Measurements from ENCODE around the gene APC.

APC gene

GRCh38 chr5:112772124-112772523 lies 34.4 kb downstream of the APC start:
- TF ChIP-seq CTCF (IDR thresholded peaks at IDR 0.05; ENCODE audit: low read depth, low read length), result no peak
- no peak for TF ChIP-seq EZH2phosphoT487 (IDR thresholded peaks at IDR 0.05; ENCODE audit: low read depth)
- Histone ChIP-seq H3K27ac (ENCODE audit: low read length) (no peak overlapping the region), H3K4me3 (ENCODE audit: low read length) (no peak overlapping the region), H3K27me3 (ENCODE audit: low read depth, low read length) (no peaks in the 10 kb centered on the region), H3K9ac (ENCODE audit: low read length) (no peak overlapping the region), H3K4me1 (ENCODE audit: low read length) (no peaks in the 10 kb centered on the region), H3K4me2 (ENCODE audit: low read length) (no peak overlapping the region), H4K20me1 (ENCODE audit: insufficient read depth, low read length) (no peaks in the 10 kb centered on the region), H3K36me3 (replicated peaks; ENCODE audit: low read depth, low read length) (no peaks in the 10 kb centered on the region), H3K79me2 (ENCODE audit: low read length) (no peaks in the 10 kb centered on the region), H3K9me3 (ENCODE audit: insufficient read depth, low read length) (no peaks in the 10 kb centered on the region), H2AFZ (ENCODE audit: low read depth, low read length) (no peak overlapping the region)

- Histone ChIP-seq H2AFZ (ENCODE audit: low read depth, low read length) (no peak overlapping the region), H3K79me2 (ENCODE audit: low read length) (no peaks in the 10 kb centered on the region), H4K20me1 (ENCODE audit: insufficient read depth, low read length) (no peaks in the 10 kb centered on the region), H3K27me3 (ENCODE audit: low read depth, low read length) (no peaks in the 10 kb centered on the region), H3K4me1 (ENCODE audit: low read length) (no peaks in the 10 kb centered on the region), H3K4me2 (ENCODE audit: low read length) (no peak overlapping the region), H3K36me3 (replicated peaks; ENCODE audit: low read depth, low read length) (no peaks in the 10 kb centered on the region), H3K9ac (ENCODE audit: low read length) (no peak overlapping the region), H3K4me3 (ENCODE audit: low read length) (no peak overlapping the region), H3K27ac (ENCODE audit: low read length) (no peak overlapping the region), H3K9me3 (ENCODE audit: insufficient read depth, low read length) (no peaks in the 10 kb centered on the region)
- TF ChIP-seq CTCF (IDR thresholded peaks at IDR 0.05; ENCODE audit: low read depth, low read length) (no peak), EZH2phosphoT487 (IDR thresholded peaks at IDR 0.05; ENCODE audit: low read depth) (no peak)
Observed at GRCh38 chr5:112776301-112776856, 38.7 kb downstream of the APC start.

- Histone ChIP-seq H3K36me3 (replicated peaks; ENCODE audit: low read depth, low read length) (no peaks in the 10 kb centered on the region), H3K4me3 (ENCODE audit: low read length) (no peak overlapping the region), H3K4me2 (ENCODE audit: low read length) (no peak overlapping the region), H3K79me2 (ENCODE audit: low read length) (no peaks in the 10 kb centered on the region), H3K27ac (ENCODE audit: low read length) (no peak overlapping the region), H2AFZ (ENCODE audit: low read depth, low read length) (no peak overlapping the region), H3K4me1 (ENCODE audit: low read length) (no peaks in the 10 kb centered on the region), H4K20me1 (ENCODE audit: insufficient read depth, low read length) (no peaks in the 10 kb centered on the region), H3K9me3 (ENCODE audit: insufficient read depth, low read length) (no peaks in the 10 kb centered on the region), H3K9ac (ENCODE audit: low read length) (no peak overlapping the region), H3K27me3 (ENCODE audit: low read depth, low read length) (no peaks in the 10 kb centered on the region)
- TF ChIP-seq EZH2phosphoT487 (IDR thresholded peaks at IDR 0.05; ENCODE audit: low read depth) (no peak), CTCF (IDR thresholded peaks at IDR 0.05; ENCODE audit: low read depth, low read length) (no peak)
Observed at GRCh38 chr5:112779531-112779930, 41.8 kb downstream of the APC start.

- Histone ChIP-seq H3K36me3 (replicated peaks; ENCODE audit: low read depth, low read length) (no peaks in the 10 kb centered on the region), H3K9me3 (ENCODE audit: insufficient read depth, low read length) (no peaks in the 10 kb centered on the region), H2AFZ (ENCODE audit: low read depth, low read length) (no peak overlapping the region), H3K4me2 (ENCODE audit: low read length) (no peak overlapping the region), H3K4me3 (ENCODE audit: low read length) (no peak overlapping the region), H3K79me2 (ENCODE audit: low read length) (no peaks in the 10 kb centered on the region), H3K9ac (ENCODE audit: low read length) (no peak overlapping the region), H3K4me1 (ENCODE audit: low read length) (no peaks in the 10 kb centered on the region), H4K20me1 (ENCODE audit: insufficient read depth, low read length) (no peaks in the 10 kb centered on the region), H3K27ac (ENCODE audit: low read length) (no peak overlapping the region), H3K27me3 (ENCODE audit: low read depth, low read length) (no peaks in the 10 kb centered on the region)
- TF ChIP-seq EZH2phosphoT487 (IDR thresholded peaks at IDR 0.05; ENCODE audit: low read depth), result no peak
- TF ChIP-seq CTCF (IDR thresholded peaks at IDR 0.05; ENCODE audit: low read depth, low read length), result no peak
Observed at GRCh38 chr5:112784726-112785125, 47.0 kb downstream of the APC start.
